ENCODE measurements around the gene PKD1L1. TPM values are rescaled to one million over a fixed set of nuclear protein-coding genes. Genes with fewer than 3 reads are reported as not detected.

PKD1L1 gene
- total RNA-seq, 1 experiment from 2014 or later, result 0.17 TPM

- Histone ChIP-seq H3K9ac (ENCODE audit: extremely low read depth, insufficient read length, low read length) (no peak overlapping the region), H3K27ac (ENCODE audit: insufficient read length, low read depth, low read length) (no peak overlapping the region), H4K20me1 (ENCODE audit: control insufficient read depth, insufficient read depth, insufficient read length) (no peaks in the 10 kb centered on the region), H3T11ph (ENCODE audit: low read length) (no peak overlapping the region), H3K79me1 (ENCODE audit: insufficient read depth, low read depth, low read length, poor library complexity, severe bottlenecking) (no peaks in the 10 kb centered on the region), H3K56ac (ENCODE audit: insufficient read length, low read depth, low read length) (no peak overlapping the region), H3K18ac (ENCODE audit: insufficient read length, low read depth, low read length) (no peak overlapping the region), H4K91ac (ENCODE audit: insufficient read length, low read depth, low read length) (no peak overlapping the region), H2BK5ac (ENCODE audit: insufficient read length, low read length) (no peak overlapping the region), H3K4ac (ENCODE audit: low read depth, low read length) (no peak overlapping the region), H3K79me2 (ENCODE audit: insufficient read depth, low read length) (no peaks in the 10 kb centered on the region), H3K23ac (ENCODE audit: insufficient read length, low read depth, low read length) (no peak overlapping the region), H2BK15ac (ENCODE audit: low read depth, low read length) (no peak overlapping the region), H2AK5ac (ENCODE audit: insufficient read length, low read length) (no peak overlapping the region), H2BK12ac (ENCODE audit: insufficient read length, low read depth, low read length) (no peak overlapping the region), H3K27me3 (ENCODE audit: insufficient read depth, low read length) (no peaks in the 10 kb centered on the region), H3K9me3 (ENCODE audit: control insufficient read depth, low read depth, low read length) (no peaks in the 10 kb centered on the region), H4K8ac (replicated peaks; ENCODE audit: insufficient read length, low read depth, low read length) (no peak overlapping the region), H4K5ac (ENCODE audit: insufficient read length, low read depth, low read length) (no peak overlapping the region), H2BK20ac (ENCODE audit: low read depth, low read length, poor library complexity, severe bottlenecking) (no peak overlapping the region), H2AFZ (ENCODE audit: low read length) (no peak overlapping the region), H3K14ac (ENCODE audit: insufficient read depth, low read length) (no peak overlapping the region), H3K23me2 (ENCODE audit: insufficient read length, low read depth, low read length, poor library complexity, severe bottlenecking) (no peaks in the 10 kb centered on the region), H3K4me2 (ENCODE audit: insufficient read depth, insufficient read length, low read length) (no peak overlapping the region), H2BK120ac (ENCODE audit: low read depth, low read length, poor library complexity, severe bottlenecking) (no peak overlapping the region), H3K4me1 (ENCODE audit: insufficient read depth, low read length) (no peaks in the 10 kb centered on the region)
- peaks cover 52 to 90% (median 81%) of the 10 kb centered on the region in 3 experiments for H3K36me3 Mint-ChIP-seq (ENCODE audit: insufficient read depth in 1 of 3, low read depth in 3 of 3)
- peaks cover 8 to 11% of the 10 kb centered on the region in 2 experiments for H3K4me1 Mint-ChIP-seq
- no peaks in the 10 kb centered on the region for H3K27me3 Mint-ChIP-seq (ENCODE audit: low read depth)
- no peak overlapping the region for H3K4me3 Mint-ChIP-seq
- peak; percentile 76 for DNase-seq
- H3K9me3 Mint-ChIP-seq, result no peaks in the 10 kb centered on the region; a peak in 1 of 5 replicates
- WGBS (ENCODE audit: extremely low coverage, insufficient read length, low lambda C conversion rate), result no CpG with 5 or more reads among the region's 5 CpGs
- H3K27ac Mint-ChIP-seq, result peak overlapping the region in 2 of 3 experiments; percentile 43 to 59; a peak in 2 of 7 replicates
- TF ChIP-seq CTCF (conservative IDR thresholded peaks at IDR 0.05), result peak; percentile 93
Observed at GRCh38 chr7:47968847-47969774, 20.8 kb upstream of the PKD1L1 start.
